Left colon (tissue), 2 donors: ENCODE results near the gene SLC14A1. TPM values are rescaled to one million over a fixed set of nuclear protein-coding genes. Genes with fewer than 3 reads are reported as not detected.
A peak's percentile ranks its signal among the peaks of the same experiment; 100 is the strongest.

ENCODE experiments used
- ATAC-seq: fragments of 200-7000 bp; cut with Tn5 transposase; one replicate; pipeline ENCODE4 v1.9.1; 2020; ENCODE audit warnings: mild to moderate bottlenecking, moderate library complexity
- DNase-seq, 2 donors: peaks; one replicate each; pipeline ENCODE4 v3.0.0-alpha.2; 2020
- intact Hi-C, 2 donors: fragments of 100-400 bp; cut with DNase I in 1 of 2; cut with micrococcal nuclease in 1 of 2; formaldehyde crosslinking; loops; one replicate each; pipeline versions ENCODE4 v1.11.2 to v1.14.0; 2022; cut with DNase I, micrococcal nuclease
- total RNA-seq, 2 donors: library from RNA; stranded (reverse); fragmentation: NEBNext Ultra II Directional; extraction: Animal tissue kit (Norgen Biotek cat#: 25700); gene quantifications; one replicate each; pipeline ENCODE4 v1.2.1, GENCODE V29; 2021
- donor health status: DM: no; HTN: no; CAD: no.
- donor health status: DM: yes; HTN: yes; CAD: no.

Gene SLC14A1
- total RNA-seq, 2 donors from 2014 or later: 0.95 to 1.0 TPM

DNA sequence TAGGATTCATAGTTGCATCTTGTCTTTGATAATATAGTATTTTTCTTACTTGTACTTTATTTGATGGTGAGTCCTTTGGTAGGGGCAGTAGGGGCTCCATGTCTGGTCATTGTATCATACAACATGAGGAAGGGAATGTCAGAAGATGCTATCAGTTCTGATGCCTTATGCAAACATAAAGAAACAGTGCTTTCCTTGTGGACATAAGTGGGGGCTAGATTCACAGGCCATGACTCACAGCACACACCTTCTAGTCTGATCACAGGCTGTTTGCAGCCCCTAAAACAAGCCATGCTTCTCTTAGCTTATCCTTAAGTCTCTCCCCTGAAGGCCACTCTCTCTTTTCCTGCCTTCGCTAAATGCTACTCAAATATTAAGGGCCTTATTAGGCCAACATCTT lies 10.7 kb upstream of the SLC14A1 start:
- intact Hi-C loops: no loop called here
- ATAC-seq (no peak), DNase-seq (no peak)

DNA sequence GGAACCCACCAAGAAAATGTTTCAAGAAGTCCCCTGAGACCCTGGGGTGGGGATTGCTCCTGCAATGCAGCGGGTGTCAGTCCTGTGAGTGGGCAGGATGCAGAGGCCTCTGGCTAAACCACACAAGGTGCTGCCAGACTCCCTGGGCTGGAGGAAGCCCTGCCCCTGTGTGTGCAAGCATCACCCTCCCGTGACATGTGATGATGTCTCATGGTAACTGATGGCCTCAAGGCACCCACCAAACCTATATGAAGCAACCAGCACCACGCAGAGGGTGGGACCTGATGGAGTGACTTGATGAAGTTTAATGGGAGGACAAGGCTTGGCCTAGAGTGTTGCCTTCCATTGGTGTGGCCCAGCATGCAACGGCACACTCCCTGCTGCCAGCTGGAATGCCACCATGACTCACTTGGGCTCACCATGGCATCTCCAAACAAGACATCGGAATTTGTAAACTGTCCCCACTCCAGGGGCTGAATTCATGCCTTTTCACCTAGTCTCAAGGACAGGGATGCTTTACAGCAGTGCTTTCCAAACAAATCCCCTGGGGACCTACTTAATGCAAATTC lies 8.7 kb upstream of the SLC14A1 start:
- no peak for ATAC-seq
- DNase-seq: no peak
- intact Hi-C loops: no loop called here

DNA sequence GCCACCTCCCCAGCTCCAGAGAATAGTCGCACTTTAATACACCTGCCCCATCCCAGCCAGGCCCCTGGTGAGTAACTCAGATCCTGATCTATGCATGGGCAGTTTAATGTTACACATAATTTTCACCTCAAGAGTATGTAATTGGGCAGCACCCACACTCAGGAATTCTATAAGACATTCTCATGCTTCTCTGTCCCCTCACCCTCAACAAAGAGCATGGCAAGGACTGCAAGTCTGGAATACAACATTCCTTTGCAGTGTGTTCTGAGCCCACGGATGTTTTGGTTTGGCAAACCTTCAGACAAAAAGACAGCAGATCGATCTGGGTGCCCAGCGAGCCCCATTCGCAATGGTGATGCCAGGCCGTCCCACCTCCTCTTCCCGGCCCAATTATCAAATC lies 4.9 kb upstream of the SLC14A1 start:
- intact Hi-C loops: no loop called here
- DNase-seq (no peak), ATAC-seq (no peak)

DNA sequence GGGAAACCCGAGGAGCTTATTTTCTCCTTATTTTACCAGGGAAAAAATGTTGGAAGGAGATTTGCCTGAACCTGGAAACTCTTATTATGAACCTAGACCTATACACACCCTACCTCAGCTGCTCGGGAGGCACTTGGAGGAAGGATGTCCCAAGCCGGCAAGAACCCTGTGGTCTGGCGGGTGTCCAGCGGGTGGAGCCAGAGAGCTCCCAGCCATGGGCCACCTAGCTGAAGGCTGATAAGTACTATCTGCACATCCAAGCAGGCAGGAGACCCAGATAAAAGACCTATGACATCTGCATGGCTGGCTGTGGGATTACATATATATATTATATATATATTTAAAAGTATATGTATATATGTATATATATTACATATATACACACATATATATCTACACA lies 1.1 kb upstream of the SLC14A1 start:
- intact Hi-C loops: no loop called here
- ATAC-seq: peak; percentile 95
- DNase-seq: peak; percentile 50 to 80

DNA sequence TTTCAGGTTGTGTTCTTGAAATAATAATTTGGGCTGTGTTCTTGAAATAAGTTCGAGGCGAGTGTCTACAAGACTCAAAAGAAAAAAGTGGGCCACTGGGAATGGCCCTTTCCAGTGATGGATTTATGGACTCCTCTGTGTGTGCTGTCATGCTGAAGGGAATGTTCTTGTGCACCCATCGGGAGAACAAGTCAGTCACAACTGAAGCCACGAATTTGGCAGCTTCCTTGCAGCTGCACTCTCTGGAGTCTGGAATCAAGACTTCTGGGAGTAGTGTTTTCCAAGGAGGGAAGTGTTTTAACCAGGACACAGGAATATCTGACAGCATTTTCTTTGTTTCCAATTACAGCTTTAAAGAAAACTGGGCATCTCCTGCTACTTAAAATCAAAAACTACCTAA lies 620 bp downstream of the SLC14A1 start:
- intact Hi-C loops: no loop called here
- no peak for DNase-seq
- no peak for ATAC-seq

DNA sequence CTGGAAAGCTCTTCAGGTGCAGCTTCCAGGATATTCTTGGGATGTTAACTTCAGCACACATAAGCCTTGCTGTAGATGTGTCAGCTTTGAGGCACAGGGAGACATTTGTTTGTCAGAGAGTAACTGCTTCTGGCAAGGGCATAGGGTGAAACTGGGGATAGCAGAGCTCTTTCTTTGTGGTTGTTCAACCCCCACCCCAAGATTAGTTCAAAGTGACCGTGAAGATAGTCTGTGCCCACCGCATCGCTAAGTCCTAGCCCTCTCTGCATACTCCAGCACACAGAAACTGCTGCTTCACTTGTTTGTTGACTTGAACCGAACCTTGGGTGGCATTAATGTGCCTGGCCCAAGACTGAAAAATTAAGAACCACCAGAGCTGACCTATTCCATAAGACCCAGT lies 1.4 kb downstream of the SLC14A1 start:
- DNase-seq (no peak), ATAC-seq (no peak)
- intact Hi-C loops: no loop called here

DNA sequence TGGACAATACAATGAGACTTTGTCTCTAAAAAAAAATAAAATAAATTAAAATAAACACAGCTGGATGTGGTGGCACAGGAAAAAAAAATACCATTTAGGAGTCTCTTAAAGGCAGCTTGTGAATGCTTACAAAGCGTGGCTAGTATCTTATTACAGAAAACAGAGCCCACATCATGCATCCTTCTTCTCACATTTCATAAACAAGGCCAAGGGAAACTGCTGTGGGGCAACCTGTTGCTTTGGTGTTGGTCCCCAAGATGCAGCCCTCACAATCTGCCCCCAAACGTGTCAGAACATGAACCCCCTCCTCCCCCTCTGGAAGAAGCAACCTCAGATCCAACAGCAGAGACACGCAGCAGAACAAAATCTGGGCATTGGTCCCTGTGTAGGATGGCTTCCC lies 2.6 kb downstream of the SLC14A1 start:
- intact Hi-C loops: no loop called here
- ATAC-seq: no peak
- no peak for DNase-seq

DNA sequence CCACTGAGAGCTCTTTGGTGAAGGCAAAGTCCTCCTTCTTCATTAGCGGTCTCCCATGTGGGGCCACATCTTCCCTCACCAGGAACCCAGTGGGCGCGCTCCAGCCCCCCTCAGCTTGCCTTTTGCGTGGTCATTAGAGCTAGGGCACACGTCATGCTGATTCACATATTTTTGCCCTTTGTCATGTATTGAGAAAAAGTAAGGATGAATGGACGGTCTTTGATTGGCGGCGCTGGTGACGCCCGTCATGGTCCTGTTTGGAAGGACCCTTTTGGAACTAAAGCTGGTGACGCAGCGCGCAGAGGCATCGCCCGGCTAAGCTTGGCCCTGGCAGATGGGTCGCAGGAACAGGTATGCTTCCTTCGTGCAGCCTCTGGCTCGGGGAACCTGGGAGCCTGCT lies 3.1 kb downstream of the SLC14A1 start:
- ATAC-seq: no peak
- intact Hi-C loops: no loop called here

DNA sequence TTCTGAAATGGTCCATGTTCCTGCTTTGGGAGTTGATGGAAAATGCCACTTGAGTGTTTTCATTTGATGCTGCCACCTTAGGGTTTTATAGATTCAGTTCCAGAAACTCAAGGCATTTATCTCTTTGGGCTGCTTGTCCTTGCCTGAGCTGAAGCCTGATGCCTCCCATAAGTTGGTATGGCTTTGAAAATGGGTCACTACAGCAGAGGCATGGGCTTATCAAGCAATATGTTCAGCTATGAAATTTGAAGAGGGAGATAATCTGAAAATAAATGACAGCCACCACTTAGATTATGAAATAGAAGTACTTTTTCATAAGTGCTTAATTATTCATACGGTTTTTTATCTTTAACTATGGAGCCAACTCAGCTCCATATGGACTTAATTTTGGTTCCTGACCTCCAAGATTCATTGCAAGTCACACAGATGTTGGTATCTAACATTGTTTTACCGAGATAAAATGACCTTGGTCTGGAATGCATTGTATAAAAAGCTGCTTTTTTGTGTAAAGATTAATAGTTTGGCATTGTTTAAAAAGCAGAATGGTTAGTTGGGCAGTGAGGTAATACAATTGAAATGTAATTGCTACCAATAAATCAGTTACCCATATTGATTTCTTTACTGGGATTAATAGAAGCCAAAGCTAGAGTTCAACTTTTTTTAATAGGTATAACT lies 4.5 kb downstream of the SLC14A1 start:
- ATAC-seq (no peak), DNase-seq (no peak)
- intact Hi-C loops: no loop called here

More for the DNA sequence above, 3.1 kb downstream of the SLC14A1 start:
- no peak for DNase-seq

DNA sequence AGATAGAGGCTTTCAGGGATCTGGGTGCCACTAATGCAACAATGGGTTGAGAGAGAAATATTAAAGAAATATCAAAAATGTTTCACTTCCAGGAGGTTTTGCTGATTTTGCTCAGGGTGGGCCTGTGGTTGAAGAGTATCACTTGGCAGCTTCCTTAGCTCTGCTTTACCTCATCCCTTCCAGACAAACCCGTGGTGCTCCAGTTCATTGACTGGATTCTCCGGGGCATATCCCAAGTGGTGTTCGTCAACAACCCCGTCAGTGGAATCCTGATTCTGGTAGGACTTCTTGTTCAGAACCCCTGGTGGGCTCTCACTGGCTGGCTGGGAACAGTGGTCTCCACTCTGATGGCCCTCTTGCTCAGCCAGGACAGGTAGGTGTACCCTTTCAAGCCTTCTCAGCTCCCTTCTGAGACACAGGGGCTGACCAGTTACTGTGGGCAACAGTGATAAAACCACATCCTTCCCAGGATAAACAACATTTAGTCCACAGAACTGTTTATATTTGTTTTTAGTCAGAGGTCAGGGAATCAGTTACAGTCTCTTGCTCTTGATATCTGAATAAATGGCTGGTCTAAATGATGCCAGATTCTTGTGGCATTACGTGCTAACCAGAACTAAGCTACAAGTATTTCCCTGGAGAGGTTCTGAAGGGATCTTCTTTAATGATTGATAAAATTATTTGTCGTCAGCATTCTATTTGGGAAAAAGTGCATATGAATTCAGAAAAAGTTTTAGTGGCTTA lies 7.0 kb downstream of the SLC14A1 start:
- DNase-seq (no peak), ATAC-seq (no peak)
- intact Hi-C loops: no loop called here

DNA sequence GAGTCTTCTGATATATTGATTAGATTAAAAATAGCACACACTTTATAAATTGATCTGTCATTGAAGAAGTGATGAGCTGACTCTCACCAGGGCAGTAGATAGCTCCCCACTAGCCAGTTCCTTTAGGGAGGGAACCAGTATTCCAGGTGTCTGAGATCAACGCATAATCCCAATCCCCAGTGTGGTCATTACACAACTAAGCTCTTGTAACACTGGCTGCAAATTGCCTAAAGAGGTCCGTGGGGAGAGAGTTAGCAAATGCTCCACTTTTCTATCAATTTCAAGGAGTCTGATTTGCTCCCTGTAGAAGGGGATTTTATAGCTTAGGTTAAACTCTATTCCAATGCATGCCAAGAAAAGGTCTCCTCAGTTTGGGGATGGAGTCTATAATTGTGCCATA lies 7.7 kb downstream of the SLC14A1 start:
- DNase-seq (no peak), ATAC-seq (no peak)
- intact Hi-C loops: no loop called here

DNA sequence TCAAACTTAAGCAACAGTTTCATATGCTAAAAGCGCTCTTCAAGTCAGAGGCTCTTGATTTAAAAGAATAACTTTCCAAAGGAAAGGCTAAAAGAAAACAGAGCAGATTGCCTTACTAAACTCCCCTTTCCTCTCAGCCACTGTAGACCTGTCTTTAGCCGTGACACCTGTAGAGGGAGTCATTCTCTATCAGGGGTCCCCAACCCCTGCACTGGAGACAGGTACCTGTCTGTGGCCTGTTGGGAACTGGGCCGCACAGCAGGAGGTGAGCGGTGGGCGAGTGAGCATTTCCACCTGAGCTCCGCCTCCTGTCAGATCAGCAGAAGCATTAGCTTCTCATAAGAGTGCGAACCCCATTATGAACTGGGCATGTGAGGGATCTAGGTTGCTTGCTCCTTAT lies 9.6 kb downstream of the SLC14A1 start:
- intact Hi-C loops: no loop called here
- ATAC-seq: no peak
- DNase-seq: no peak

DNA sequence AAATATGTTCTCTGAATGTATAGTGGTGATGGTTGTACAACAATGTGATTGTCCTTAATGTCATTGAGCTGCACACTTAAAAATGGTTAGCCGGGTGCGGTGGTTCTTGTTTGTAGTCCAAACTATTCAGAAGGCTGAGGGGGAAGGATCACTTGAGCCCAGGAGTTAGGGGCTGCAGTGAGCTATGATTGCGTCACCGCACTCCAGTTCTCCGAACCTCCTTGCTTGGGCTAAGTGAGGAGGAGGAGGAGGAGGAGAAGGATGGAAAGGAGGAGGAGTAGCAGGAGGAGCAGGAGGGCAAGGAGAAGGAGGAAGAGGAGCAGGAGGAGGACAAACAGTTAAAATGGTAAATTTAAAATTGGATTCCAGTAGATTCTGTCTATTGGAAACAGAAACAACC lies 10.5 kb downstream of the SLC14A1 start:
- ATAC-seq (no peak), DNase-seq (no peak)
- intact Hi-C loops: no loop called here

DNA sequence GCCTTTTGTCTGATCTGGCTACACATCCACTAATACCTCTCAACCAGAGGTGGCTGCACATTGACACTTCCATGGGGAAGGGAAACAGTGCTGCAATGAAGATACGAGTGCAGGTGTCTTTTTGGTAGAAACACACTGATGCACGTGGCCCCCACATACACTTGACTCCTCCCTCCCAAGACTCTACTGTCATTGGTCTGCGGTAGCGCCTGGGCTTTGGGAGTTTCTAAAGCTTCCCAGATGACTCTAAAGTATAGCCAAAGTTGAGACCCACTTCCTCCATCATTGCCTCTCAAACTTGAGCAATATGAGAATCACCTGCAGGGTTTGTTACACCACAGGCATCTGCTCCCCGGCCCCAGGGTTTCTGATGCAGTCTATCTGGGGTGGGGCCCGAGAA lies 11.0 kb downstream of the SLC14A1 start:
- intact Hi-C loops: no loop called here
- no peak for DNase-seq
- ATAC-seq: no peak

DNA sequence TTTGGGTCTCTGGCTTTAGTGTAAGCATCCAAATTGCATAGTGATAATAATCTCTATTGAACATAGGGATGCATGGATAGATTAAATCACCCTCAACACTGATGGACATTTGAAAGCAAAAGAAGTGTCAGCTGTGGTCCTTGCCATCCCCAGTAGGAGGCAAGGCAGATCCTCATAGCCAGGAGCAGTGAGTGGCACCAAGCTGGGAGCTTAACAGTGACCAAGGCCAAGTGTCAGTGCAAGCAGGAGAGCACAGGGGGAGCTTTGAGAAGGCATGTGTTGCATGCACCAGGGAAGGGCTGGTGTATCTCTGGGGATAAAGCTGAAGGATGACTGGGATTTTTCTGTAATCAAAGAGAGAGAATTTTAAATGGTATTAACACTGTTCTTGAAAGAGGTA lies 14.7 kb downstream of the SLC14A1 start:
- DNase-seq (no peak), ATAC-seq (no peak)
- intact Hi-C loops: no loop called here

DNA sequence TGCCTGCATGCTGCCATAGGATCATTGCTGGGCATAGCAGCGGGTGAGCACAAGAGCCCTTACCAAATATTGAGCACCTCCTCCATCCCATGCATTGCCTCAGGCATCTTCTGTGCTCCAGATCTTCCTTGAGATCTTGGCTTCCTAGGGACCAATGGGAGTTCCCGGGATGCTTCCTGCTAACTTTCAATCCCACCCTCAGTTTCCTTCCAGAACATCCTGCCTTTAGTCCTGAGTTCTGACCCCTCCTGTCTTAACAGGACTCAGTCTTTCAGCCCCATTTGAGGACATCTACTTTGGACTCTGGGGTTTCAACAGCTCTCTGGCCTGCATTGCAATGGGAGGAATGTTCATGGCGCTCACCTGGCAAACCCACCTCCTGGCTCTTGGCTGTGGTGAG lies 15.3 kb downstream of the SLC14A1 start:
- intact Hi-C loops: no loop called here
- DNase-seq (no peak), ATAC-seq (no peak)

DNA sequence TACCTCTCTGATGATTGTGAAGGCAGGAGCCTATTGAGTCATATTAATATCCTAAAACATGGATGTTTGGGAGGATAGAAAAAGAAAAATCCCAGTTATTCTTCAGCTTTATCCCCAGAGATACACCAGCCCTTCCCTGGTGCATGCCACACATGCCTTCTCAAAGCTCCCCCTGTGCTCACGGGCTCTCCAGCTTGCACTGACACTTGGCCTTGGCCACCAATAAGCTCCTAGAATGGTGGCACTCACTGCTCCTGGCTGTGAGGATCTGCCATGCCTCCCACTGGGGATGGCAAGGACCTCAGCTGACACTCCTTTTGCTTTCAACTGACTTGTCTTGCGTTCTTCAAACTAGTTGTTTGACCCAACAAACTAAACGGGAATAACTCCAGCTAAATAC lies 15.9 kb downstream of the SLC14A1 start:
- DNase-seq: no peak
- intact Hi-C loops: no loop called here

DNA sequence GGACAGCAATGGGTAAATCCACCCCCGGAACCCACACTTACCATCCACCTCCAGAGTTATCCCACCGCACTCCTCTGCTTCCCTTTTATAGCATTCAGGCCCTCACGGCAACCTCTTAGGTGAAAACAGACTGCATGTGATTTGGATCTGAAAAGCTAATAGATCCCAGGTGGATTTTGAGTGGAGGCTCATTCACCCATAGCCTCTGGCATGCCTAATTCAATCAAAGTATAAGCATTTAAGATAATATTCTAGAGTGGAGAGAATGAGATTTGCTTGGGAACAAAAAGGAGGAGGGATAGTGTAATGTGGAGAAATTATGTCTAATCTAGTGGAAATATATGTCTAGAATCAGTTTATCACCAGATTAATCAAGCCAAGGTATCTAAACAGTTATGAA lies 17.1 kb downstream of the SLC14A1 start:
- DNase-seq: no peak
- no peak for ATAC-seq
- intact Hi-C loops: no loop called here

More for the DNA sequence above, 15.9 kb downstream of the SLC14A1 start:
- no peak for ATAC-seq

DNA sequence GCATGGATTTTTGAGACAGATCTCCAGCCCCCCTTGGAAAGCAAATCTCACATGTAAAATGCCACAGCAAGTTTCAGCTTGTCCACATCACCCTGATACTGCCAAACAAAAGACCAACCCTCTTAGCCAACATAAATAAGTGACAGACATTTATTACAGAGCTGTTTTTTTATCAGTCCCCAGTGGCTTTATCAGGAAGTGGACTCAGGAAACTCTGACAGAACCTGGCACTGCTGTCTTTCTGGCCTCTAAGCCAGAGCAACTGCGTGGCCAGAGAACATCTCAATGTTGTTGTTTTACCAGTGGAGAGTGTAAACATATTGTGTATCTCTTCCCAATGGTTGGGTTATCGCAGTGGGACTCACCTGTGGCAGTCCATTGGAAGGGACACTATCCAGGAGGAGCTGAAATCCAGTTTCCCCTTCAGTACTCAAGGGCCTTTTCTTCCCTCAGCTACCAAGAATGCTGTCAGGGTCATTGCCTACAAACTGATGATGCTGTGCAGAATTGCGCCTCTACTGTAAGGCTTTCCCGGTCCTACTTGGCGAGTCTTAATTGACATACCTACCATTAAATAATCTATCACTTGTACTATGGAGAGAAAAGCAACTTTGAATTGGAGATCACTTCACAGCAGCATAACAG lies 22.0 kb downstream of the SLC14A1 start:
- peak; percentile 87 for ATAC-seq
- intact Hi-C loops: no loop called here
- DNase-seq: no peak

DNA sequence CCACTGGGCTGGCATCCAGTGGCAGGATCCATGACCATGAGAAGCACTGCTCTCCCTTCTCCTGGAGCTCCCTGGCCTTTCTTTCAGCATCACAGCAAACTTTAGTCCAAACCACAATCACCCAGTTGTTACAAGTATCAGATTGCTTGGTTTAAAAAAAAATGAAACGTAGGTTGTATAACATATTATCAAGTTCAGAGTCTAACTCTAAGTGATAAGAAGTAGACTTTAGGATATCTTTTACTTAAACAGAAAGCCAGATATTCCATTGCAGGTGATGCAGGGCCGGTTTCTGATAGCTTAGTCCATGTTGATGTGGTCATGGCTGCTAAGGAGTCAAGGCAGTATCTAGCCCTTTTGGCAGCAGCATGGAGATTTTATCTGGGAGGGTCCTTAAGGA lies 24.5 kb downstream of the SLC14A1 start:
- DNase-seq (no peak), ATAC-seq (no peak)
- intact Hi-C loops: no loop called here
